Non-pigmented ciliary epithelial cell (primary cell): ENCODE results near the gene DHDH.
"Not testable (repeated sequence)": the region's sequence is repeated elsewhere in the genome, so short reads cannot be mapped to it uniquely, and the experiment has no call there.

ENCODE experiments used
- DNase-seq: peaks from one replicate; pipeline ENCODE4 v3.0.0-alpha.2; 2010; ENCODE audit warnings: low read depth

DHDH gene

DNA sequence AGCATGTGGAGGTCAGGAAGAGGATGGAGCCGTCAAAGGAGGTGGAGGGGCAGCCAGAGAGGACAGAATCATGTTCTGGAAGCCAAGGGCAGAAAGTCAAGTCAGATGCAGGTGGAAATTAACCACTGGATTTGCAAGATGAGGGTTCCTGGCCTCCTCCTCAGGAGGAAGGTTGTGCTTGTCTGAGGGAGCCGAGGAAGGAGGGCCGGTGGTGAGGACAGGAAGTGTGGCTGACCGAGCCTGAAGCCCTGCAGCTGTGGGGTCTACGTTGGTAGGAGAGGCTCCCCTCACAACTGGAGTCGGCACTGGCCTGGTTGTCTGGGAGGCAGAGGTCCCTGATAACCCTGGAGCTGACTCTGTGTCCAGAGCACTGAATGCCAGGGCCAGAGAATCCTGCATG is 15.4 kb upstream of the DHDH start:
- no peak for DNase-seq

DNA sequence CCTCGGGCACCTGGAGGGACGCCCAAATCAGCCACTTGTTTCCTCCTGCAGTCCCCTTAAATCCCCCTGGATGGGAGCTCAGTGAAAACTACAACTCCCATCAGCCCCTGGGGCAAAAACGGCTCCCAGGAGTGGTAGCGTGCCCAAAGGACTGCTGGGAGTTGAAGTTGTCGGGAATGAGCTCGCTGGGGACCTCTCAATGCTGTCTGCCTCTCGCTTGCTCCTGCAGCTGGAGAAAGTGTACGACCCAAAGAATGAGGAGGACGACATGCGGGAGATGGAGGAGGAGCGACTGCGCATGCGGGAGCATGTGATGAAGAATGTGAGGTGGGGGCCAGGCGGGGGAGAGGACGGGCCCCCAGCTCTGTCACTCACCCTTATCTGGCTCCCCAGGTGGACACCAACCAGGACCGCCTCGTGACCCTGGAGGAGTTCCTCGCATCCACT is 14.7 kb upstream of the DHDH start:
- DNase-seq, result no peak

DNA sequence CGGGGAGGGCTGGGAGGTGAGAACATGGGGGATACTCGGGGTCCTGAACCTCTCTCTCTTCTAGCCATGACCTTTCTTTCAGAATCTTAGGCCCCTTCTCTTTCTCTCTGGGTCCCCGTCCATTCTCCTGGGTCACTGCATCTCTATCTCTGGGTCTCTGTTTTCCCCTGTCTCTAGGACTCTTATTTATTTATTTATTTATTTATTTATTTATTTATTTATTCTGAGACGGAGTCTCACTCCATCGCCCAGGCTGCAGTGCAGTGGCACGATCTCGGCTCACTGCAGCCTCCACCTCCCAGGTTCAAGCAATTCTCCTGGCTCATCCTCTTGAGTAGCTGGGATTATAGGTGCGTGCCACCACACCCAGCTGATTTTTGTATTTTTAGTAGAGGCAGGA is 14.2 kb upstream of the DHDH start:
- not testable (repeated sequence) for DNase-seq

DNA sequence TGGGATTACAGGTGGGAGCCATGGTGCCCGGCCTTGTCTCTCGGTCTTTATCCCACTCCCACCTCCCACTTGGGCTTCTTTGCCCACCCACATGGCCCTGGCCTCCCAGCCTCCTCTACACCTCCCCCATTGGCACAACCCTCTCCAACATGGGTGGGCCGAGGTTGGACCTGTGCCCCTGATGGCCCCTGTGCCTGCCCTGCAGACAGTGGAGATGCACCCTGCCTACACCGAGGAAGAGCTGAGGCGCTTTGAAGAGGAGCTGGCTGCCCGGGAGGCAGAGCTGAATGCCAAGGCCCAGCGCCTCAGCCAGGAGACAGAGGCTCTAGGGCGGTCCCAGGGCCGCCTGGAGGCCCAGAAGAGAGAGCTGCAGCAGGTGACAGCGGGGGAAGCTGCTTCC is 12.6 kb upstream of the DHDH start:
- no peak for DNase-seq

DNA sequence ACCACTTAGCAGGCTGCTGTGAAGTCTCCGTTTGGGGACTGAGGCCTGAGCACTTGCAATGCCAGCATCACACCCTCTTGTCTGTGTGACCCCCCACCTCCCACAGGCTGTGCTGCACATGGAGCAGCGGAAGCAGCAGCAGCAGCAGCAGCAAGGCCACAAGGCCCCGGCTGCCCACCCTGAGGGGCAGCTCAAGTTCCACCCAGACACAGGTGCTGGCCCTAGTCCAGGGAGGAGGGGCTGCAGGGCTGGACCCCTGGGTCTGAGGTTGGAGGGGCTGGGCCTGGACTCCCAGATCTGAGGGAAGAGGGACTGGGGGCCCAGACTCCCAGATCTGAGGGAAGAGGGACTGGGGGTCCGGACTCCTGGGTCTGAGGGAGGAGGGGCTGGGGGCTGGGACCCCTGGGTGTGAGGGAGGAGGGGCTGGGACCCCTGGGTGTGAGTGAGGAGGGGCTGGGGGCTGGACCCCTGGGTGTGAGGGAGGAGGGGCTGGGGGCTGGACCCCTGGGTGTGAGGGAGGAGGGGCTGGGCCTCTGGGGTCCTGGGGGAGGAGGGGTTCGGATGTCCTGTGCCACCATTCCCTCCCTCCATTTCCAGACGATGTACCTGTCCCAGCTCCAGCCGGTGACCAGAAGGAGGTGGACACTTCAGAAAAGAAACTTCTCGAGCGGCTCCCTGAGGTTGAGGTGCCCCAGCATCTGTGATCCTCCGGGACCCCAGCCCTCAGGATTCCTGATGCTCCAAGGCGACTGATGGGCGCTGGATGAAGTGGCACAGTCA is 11.6 kb upstream of the DHDH start:
- DNase-seq, result no peak

DNA sequence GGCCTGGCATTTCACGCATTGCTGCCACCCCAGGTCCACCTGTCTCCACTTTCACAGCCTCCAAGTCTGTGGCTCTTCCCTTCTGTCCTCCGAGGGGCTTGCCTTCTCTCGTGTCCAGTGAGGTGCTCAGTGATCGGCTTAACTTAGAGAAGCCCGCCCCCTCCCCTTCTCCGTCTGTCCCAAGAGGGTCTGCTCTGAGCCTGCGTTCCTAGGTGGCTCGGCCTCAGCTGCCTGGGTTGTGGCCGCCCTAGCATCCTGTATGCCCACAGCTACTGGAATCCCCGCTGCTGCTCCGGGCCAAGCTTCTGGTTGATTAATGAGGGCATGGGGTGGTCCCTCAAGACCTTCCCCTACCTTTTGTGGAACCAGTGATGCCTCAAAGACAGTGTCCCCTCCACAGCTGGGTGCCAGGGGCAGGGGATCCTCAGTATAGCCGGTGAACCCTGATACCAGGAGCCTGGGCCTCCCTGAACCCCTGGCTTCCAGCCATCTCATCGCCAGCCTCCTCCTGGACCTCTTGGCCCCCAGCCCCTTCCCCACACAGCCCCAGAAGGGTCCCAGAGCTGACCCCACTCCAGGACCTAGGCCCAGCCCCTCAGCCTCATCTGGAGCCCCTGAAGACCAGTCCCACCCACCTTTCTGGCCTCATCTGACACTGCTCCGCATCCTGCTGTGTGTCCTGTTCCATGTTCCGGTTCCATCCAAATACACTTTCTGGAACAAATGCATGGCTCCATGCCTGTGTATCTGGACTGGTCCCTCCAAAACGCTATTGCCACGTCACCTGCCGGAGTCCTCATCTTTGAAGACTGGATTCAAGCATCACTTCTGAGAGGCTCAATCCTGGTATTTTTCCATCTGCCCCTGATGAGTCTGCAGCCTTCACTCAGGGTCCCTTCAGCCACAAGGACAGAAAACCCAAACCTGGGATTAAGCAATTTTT is 10.7 kb upstream of the DHDH start:
- no peak for DNase-seq

DNA sequence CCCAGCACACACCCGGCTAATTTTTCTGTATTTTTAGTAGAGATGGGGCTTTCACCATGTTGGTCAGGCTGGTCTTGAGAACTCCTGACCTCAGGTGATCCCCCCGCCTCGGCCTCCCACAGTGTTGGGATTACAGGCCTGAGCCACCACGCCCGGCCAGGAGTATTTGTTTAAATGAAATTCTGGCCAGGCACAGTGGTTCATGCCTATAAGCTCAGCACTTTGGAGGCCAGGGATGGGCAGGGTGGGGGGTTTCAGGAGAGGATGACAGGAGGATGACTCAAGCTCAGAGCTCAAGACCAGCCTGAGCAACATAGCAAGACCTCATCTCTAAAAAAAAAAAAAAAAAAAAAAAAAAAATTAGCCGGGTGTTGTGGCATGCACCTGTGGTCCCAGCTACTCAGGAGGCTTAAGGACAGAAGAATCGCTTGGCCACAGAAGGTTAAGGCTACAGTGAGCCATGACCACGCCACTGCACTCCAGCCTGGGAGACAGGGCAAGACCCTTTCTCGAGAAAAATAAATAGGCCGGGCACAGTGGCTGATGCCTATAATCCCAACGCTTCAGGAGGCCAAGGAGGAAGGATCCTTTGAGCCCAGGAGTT is 8.2 kb upstream of the DHDH start:
- DNase-seq, result peak; percentile 64

DNA sequence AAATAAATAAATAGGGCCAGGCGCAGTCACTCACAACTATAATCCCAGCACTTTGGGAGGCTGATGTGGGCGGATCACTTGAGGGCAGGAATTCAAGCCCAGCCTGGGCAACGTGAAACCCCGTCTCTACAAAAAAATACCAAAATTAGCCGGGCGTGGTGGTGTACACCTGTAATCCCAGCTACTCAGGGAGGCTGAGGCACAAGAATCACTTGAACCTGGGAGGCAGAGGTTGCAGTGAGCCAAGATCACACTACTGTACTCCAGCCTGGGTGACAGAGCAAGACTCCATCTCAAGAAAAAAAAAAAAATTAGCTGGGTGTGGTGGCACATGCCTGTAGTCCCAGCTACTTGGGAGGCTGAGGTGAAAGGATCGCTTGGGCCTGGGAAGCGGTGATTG is 7.6 kb upstream of the DHDH start:
- DNase-seq, result not testable (repeated sequence)

DNA sequence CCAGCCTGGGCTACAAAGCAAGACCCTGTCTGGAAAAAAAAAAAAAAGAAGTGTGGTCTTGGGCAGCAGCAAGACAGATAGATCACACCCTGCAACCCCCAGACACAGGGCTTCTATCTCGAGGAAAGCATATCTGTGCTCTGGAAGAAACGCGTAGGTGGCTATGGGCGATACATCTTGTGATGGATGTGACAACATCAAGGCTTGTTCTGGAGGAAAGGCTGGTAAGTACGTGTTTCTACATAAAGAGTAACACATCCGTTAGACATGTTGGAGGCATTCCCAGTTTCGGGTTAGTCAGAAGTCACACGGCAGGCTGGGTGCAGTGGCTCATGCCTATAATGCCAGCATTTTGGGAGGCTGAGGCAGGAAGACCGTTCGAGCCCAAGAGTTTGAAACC is 6.6 kb upstream of the DHDH start:
- DNase-seq, result peak; percentile 81

DNA sequence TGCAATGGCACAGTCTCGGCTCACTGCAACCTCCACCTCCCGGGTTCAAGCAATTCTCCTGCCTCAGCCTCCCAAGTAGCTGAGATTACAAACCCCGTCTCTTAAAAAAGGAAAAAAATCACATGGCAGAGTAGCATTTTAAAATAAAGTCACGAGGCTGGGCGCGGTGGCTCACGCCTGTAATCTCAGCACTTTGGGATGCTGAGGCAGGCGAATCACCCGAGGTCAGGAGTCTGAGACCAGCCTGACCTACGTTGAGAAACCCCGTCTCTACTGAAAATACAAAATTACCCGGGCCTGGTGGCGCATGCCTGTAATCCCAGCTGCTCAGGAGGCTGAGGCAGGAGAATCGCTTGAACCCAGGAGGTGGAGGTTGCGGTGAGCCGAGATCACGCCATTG is 5.8 kb upstream of the DHDH start:
- DNase-seq, result not testable (repeated sequence)

DNA sequence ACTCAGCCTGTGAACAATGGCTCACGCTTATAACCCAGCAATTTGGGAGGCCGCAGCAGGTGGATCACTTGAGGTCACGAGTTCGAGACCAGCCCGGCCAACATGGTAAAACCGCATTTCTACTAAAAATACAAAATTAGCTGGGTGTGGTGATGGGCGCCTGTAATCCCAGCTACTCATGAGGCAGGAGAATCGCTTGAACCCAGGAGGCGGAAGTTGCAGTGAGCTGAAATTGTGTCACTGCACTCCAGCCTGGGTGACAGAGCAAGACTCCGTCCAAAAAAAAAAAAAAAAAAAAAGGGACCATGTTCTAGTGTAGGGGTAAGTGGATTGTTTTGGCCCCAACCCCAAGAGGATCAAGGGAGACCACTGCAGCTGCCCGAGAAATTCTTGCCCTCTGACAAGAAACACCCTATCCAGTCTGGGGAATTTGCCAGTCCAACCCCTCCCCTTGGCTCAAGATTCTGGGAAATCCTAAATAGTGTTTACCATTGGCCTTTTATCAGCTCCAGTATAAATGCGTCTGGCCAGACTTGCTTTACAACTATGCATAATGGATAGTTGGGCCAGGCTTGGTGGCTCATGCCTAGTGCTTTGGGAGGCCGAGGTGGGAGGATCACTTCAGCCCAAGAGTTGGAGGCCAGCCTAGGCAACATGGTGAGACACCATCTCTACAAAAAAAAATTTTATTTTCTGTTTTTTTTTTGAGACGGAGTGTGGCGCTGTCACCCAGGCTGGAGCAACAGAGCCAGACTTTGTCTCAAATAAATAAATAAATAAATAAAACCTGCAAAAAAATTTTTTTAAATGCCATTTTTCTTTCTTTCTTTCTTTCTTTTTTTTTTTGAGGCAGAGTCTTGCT is 5.1 kb upstream of the DHDH start:
- DNase-seq, result no peak

DNA sequence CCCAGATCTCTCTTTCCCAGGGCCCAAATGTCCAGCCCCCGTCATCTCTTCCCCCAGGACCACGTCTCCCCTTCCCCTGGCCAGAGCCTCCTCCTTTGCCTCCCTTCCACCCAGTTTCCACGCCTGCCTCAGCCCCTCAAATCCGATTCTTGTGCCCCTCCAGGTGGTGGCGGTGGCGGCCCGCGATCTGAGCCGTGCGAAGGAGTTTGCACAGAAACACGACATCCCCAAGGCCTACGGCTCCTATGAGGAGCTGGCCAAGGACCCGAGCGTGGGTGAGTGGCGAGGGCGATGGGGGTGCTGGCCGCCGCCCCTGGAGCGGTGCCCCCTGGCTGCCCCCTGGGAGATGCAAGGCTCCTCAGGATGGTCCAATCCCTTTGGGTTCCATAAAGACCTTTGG is 1.3 kb downstream of the DHDH start:
- no peak for DNase-seq

DNA sequence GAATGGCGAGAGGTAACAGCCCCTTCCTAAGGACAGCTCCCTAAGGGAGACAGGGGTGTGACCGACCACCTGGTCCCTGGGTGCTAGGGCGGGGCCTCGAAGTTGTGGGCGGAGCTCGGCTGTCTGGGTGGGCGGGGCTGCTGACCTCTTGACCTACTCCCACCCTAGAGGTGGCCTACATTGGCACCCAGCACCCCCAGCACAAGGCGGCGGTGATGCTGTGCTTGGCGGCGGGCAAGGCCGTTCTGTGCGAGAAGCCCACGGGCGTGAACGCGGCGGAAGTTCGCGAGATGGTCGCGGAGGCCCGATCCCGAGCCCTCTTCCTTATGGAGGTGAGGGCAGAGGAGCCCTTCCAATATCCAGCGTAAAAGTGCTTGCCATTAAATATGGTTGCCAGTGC is 2.4 kb downstream of the DHDH start:
- DNase-seq, result no peak

DNA sequence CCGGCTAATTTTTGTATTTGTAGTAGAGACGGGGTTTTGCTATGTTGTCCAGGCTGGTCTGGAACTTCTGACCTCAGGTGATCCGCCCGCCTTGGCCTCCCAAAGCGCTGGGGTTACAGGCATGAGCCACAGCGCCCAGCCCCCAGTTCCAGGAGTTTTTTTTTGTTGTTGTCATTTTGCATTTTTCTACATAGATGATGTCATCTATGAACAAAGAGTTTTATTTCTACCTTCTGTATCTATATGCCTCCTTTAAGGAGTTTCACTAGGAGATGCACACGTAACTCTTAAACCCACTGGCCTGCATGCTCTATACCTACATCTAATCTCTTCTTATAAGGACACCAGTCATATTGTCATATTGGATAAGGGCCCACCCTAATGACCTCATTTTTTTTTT is 4.8 kb downstream of the DHDH start:
- no peak for DNase-seq

DNA sequence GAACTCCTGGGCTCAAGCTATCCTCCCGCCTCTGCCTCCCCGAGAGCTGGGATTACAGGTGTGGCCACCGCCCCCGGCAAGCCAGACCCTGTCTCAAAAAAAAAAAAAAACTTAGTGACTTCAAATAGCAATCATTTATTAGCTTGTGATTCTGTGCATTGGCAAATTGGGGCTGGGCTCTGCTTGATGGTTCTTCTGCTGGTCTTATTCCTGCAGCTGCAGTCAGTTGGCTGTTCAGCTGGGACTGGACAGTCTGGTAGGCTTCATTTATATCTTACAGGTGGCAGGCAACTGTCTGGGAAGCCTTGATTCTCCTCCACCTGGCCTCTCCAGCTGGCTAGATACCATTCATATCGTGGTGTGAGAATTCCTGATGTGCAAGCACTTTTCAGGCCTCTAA is 7.4 kb downstream of the DHDH start:
- DNase-seq, result no peak

DNA sequence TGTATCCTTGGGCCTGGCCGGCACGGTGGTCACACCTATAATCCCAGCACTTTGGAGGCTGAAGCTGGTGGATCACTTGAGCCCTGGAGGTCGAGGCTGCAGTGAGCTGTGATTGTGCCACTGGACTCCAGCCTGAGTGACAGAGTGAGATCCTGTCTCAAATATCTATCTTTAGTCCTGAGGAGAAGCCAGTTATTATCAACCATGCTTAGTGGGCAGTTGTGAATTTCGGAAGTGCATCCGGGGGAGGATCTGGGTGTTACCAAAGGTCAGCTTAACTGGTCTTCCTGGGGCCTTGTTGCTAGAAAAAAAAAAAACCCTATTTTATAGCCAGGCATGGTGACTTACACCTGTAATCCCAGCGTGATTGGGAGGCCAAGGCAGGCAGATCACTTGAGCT is 9.6 kb downstream of the DHDH start:
- no peak for DNase-seq

DNA sequence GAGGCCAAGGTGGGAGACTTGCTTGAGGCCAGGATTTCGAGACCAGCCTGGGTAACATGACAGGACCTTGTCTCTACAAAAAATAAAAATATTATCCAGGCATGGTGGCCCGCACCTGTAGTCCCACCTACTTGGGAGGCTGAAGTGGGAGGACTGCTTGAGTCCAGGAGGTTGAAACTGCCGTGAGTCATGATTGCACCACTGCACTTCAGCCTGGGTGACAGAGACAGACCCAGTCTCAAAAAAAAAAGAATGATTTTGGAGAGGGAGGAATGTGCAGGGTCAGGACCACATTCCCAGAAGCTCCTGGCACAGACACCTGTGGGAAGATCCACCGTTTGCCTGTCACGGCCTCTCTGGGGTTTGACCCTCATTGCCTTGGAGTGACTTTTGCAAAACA is 11.9 kb downstream of the DHDH start:
- no peak for DNase-seq

DNA sequence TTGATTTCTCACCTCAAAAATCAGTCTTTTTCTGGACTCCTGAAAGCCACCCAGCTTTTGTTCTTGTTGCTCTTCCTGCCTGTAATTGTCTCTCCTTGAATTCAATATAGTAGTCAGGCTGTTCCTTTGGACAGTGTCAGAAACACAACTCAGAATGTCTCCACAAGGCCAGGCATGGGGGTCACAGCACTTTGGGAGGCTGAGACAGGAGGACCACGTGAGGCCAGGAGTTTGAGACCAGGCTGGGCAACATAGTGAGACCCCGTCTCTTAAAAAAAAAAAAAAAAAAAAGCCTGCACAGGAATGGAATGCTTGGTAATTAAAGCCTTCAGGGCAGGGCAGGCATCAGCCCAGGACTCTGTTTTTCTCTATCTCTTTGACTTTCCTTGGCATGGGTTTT is 12.3 kb downstream of the DHDH start:
- no peak for DNase-seq

DNA sequence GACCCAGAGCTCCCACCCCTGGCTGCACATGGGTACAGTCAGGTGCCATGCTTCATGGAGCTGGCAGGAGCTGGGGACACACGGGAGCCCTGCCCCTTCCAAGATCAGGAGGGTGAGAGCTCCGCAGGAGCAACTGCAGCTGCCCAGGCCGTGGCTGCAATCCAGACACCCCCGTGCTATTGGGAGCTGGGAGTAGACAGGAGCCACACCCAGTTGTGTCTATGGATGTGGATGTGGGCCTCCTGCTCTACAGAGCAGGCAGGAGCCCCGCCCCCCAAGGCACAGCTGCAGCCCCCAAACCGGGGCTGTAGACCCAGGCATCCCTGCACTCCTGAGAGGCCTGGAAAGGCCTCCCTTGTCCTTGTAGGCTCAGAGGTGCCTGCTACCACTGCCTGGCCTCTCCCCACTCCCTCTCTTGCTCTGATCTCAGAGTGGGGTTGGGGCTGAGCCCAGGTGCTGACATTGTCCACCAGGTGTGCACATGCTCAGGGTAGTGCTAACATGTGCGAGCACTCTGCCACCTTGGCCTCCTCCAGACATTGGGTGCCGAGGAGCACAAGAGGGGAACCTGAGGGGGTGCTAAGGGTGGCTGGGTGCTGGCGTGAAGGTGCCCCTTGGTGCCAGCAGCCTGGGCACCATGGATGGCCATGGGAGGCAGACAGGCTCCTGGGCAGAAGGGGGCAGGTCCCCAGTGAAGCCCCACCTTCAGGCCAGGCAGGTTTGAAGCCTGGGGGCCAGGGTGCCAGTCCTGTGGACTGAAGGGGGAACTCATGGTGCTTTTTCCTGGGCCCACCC is 13.2 kb downstream of the DHDH start:
- no peak for DNase-seq

DNA sequence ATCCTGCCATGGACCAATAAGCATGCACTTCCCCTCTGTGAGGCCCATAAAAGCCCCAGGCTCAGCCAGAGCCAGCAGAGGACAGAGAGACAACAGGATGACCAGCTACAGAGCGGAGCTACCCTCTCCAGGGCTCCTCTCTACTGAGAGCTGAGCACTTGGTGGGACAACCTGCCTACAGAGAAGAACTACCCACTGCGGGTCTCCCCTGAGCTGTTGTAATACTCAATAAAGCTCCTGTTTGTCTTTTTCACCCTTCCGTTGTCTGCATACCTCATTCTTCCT is 13.7 kb downstream of the DHDH start:
- no peak for DNase-seq

DNA sequence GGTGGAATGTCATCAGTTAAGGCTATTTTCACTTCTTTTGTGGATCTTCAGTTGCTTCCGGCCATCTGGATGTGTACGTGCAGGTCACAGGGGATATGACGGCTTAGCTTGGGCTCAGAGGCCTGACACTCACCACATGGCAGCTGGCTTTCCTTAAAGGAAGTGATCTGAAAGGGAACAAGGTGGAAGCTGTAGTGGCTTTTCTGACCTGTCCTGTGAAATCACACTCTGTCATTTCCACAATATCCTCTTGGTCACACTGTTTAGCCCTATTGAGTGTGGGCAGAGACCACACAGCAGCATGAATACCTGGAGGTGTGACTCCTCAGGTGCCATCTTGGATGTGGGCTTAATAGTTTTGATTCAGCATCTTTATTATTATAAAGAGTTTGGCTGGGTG is 16.7 kb downstream of the DHDH start:
- DNase-seq, result no peak
